Measurements from ENCODE around the gene ODAD3.

DNA sequence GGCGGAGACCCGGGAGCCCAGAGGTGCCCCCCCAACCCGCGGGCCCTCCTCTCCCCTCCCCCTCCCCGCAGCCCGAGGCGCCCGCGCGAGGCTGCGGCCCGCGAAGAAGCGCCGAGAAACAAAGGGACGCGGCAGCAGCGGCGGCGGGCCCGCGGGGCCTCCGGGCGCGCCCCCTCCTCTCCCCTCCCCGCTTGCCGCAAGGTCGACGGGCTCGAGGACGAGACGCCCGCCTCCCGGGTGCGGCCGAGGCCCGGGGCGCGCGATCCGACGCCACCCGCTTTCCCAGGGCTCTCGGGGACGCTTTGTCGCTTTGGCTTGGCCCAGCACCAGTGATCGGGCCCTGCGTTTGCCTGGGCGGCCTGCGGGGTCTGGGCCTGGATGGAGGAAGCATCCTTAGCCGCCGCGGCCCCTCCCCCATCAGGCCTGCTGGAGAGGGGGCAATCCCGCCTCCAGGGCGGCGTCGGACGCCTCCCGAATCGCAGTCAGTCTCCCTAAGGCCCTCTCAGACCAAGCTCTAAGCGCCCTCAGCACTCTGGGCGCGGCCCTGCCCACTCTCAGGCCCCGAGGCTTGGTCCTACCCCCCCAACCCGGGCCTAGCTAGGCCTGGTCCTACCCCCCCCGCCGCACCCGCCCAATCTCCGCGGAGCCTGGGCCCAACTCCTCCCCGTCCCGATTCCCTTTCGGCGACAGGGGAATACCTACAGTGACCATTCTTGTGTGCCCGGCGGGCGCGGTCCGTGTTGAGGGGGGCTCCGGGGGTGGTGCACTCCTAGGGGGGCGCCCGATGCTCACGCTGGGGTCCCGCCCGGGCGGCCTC lies 45.2 kb upstream of the ODAD3 start:
- TF ChIP-seq, protein P1, sequence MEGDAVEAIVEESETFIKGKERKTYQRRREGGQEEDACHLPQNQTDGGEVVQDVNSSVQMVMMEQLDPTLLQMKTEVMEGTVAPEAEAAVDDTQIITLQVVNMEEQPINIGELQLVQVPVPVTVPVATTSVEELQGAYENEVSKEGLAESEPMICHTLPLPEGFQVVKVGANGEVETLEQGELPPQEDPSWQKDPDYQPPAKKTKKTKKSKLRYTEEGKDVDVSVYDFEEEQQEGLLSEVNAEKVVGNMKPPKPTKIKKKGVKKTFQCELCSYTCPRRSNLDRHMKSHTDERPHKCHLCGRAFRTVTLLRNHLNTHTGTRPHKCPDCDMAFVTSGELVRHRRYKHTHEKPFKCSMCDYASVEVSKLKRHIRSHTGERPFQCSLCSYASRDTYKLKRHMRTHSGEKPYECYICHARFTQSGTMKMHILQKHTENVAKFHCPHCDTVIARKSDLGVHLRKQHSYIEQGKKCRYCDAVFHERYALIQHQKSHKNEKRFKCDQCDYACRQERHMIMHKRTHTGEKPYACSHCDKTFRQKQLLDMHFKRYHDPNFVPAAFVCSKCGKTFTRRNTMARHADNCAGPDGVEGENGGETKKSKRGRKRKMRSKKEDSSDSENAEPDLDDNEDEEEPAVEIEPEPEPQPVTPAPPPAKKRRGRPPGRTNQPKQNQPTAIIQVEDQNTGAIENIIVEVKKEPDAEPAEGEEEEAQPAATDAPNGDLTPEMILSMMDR (IDR thresholded peaks at IDR 0.05; ENCODE audit: borderline replicate concordance, extremely low read depth, low read length, poor library complexity, severe bottlenecking), result no peak
- no peak for TF ChIP-seq EZH2 (IDR thresholded peaks at IDR 0.05; ENCODE audit: borderline replicate concordance, low read depth, low read length, severe bottlenecking)

Data from DND-41 (cell line).